GM23338 (cell line): Measurements from ENCODE around the gene TRIM32.

Experiments
- EZH2 ChIP-seq: fragments of 200-600 bp; sonication (generic); IDR thresholded peaks from one replicate; pipeline ENCODE4 v1.8.0; 2017; ENCODE audit warnings: antibody characterized with exemption, mild to moderate bottlenecking, low read depth; ENCODE audit not compliant: unreplicated experiment
- TF ChIP-seq, protein P1 (sequence below), 2 experiments: fragments of 200-600 bp in 1 of 2; sonication (generic) in 1 of 2; conservative IDR thresholded peaks; 2 replicates each; pipeline versions ENCODE4 v1.5.1 to v1.6.1; 2016 to 2017; ENCODE audit warnings: antibody characterized with exemption in 2 of 2, low read depth in 2 of 2, mild to moderate bottlenecking in 2 of 2, moderate library complexity in 1 of 2
- TF ChIP-seq, protein P2 (sequence below): IDR thresholded peaks from one replicate; pipeline ENCODE4 v1.6.1; 2018; ENCODE audit warnings: antibody characterized with exemption; ENCODE audit not compliant: unreplicated experiment

DNA sequence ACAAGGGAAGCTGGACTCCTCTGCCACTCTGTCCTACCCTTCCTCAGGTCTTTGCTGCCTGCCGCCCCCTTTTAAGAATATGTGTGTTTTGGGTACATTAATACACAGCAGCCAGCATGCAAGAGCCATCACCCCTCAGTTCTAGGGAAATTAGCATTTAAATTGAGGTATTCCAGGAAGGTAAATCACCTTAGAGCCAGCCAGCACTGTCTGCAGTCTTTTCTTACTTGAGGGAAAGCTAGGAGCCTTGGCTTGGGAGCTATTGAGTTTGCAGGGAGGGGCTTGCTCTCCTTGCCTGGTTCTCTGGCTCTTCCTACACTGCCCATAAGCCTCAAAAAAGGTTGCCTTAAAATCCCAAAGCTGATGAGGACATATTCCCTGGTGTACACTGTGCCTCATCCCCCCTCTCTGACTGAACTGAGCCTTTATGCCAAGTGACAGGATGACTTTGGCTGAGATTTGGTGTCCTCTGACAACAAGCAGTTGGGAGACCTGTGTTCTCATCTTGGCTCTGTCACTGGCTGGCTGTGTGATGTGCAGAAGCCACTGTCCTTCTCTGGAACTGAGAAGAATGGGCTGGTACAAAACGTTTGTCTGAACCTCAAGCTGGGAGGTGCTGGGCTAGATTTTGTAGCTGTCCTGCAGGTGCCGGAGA lies 54.1 kb downstream of the TRIM32 start:
- TF ChIP-seq, protein P1, sequence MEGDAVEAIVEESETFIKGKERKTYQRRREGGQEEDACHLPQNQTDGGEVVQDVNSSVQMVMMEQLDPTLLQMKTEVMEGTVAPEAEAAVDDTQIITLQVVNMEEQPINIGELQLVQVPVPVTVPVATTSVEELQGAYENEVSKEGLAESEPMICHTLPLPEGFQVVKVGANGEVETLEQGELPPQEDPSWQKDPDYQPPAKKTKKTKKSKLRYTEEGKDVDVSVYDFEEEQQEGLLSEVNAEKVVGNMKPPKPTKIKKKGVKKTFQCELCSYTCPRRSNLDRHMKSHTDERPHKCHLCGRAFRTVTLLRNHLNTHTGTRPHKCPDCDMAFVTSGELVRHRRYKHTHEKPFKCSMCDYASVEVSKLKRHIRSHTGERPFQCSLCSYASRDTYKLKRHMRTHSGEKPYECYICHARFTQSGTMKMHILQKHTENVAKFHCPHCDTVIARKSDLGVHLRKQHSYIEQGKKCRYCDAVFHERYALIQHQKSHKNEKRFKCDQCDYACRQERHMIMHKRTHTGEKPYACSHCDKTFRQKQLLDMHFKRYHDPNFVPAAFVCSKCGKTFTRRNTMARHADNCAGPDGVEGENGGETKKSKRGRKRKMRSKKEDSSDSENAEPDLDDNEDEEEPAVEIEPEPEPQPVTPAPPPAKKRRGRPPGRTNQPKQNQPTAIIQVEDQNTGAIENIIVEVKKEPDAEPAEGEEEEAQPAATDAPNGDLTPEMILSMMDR (conservative IDR thresholded peaks at IDR 0.05; ENCODE audit: low read depth in 2 of 2) = no peak
- TF ChIP-seq, protein P2, sequence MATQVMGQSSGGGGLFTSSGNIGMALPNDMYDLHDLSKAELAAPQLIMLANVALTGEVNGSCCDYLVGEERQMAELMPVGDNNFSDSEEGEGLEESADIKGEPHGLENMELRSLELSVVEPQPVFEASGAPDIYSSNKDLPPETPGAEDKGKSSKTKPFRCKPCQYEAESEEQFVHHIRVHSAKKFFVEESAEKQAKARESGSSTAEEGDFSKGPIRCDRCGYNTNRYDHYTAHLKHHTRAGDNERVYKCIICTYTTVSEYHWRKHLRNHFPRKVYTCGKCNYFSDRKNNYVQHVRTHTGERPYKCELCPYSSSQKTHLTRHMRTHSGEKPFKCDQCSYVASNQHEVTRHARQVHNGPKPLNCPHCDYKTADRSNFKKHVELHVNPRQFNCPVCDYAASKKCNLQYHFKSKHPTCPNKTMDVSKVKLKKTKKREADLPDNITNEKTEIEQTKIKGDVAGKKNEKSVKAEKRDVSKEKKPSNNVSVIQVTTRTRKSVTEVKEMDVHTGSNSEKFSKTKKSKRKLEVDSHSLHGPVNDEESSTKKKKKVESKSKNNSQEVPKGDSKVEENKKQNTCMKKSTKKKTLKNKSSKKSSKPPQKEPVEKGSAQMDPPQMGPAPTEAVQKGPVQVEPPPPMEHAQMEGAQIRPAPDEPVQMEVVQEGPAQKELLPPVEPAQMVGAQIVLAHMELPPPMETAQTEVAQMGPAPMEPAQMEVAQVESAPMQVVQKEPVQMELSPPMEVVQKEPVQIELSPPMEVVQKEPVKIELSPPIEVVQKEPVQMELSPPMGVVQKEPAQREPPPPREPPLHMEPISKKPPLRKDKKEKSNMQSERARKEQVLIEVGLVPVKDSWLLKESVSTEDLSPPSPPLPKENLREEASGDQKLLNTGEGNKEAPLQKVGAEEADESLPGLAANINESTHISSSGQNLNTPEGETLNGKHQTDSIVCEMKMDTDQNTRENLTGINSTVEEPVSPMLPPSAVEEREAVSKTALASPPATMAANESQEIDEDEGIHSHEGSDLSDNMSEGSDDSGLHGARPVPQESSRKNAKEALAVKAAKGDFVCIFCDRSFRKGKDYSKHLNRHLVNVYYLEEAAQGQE = no peak
- no peak for TF ChIP-seq EZH2
